IMR-90 (cell line): ENCODE measurements around the gene SYTL1. TPM values are rescaled to one million over a fixed set of nuclear protein-coding genes. Genes with fewer than 3 reads are reported as not detected.

Experiments used
- ATAC-seq: fragments of 200-7000 bp; cut with Tn5 transposase; 2 replicates; pipeline ENCODE4 v1.9.1; 2020; ENCODE audit warnings: low read depth, mild to moderate bottlenecking, moderate library complexity
- BruUV-seq: library from RNA; stranded (reverse); fragments of 400-500 nt; replicated peaks from 2 replicates; lab custom pipeline; 2021; lab: Mats Ljungman, UMichigan
- CTCF ChIA-PET: fragments of 300-600 bp; formaldehyde crosslinking; extraction: SDS; loops from one replicate; lab custom pipeline; 2021; ENCODE audit warnings: antibody characterized with exemption; lab: Yijun Ruan, JAX
- POLR2A ChIA-PET: fragments of 300-600 bp; sonication (Branson Sonifier 250); formaldehyde crosslinking; loops from one replicate; lab custom pipeline; 2022; ENCODE audit warnings: antibody characterized with exemption; ENCODE audit not compliant: unreplicated experiment; lab: Charles Lee
- DNase-seq: peaks from one replicate; pipeline ENCODE4 v3.0.0; 2013
- H2AFZ ChIP-seq: replicated peaks from 2 replicates; pipeline ENCODE3; 2013; ENCODE audit warnings: low read length, mild to moderate bottlenecking; ENCODE audit not compliant: poor library complexity
- H2AK5ac ChIP-seq: 2 replicates; pipeline ENCODE4 v1.6.1; 2013; ENCODE audit warnings: low read depth, low read length, inconsistent platforms
- H2AK9ac ChIP-seq: replicated peaks from 2 replicates; pipeline ENCODE3; 2013; ENCODE audit warnings: mild to moderate bottlenecking, low read depth, low read length, moderate library complexity; ENCODE audit not compliant: poor library complexity
- H2BK120ac ChIP-seq: 2 replicates; pipeline ENCODE4 v1.6.1; 2013; ENCODE audit warnings: low read depth, low read length, inconsistent platforms
- H2BK15ac ChIP-seq: 3 replicates; pipeline ENCODE4 v1.6.1; 2013; ENCODE audit warnings: low read depth, low read length, inconsistent platforms
- H2BK20ac ChIP-seq: 2 replicates; pipeline ENCODE4 v1.6.1; 2013; ENCODE audit warnings: low read depth, mild to moderate bottlenecking, inconsistent platforms, low read length, moderate library complexity
- H2BK5ac ChIP-seq: 2 replicates; pipeline ENCODE4 v1.6.1; 2013; ENCODE audit warnings: mild to moderate bottlenecking, low read depth, low read length, inconsistent platforms; ENCODE audit not compliant: poor library complexity, severe bottlenecking
- H3K14ac ChIP-seq: replicated peaks from 2 replicates; pipeline ENCODE4 v1.6.1; 2013; ENCODE audit warnings: low read depth, low read length, inconsistent platforms
- H3K18ac ChIP-seq: 2 replicates; pipeline ENCODE4 v1.6.1; 2013; ENCODE audit warnings: low read depth, low read length, control low read depth
- H3K23ac ChIP-seq: 2 replicates; pipeline ENCODE4 v1.6.1; 2013; ENCODE audit warnings: low read depth, low read length, inconsistent platforms
- H3K27ac ChIP-seq: 2 replicates; pipeline ENCODE4 v1.5.1; 2013; ENCODE audit warnings: mild to moderate bottlenecking, control low read depth, low read length; ENCODE audit not compliant: insufficient read depth
- H3K27me3 ChIP-seq: 2 replicates; pipeline ENCODE4 v1.6.1; 2013; ENCODE audit warnings: low read length; ENCODE audit not compliant: control insufficient read depth, insufficient read depth
- H3K36me3 ChIP-seq: 2 replicates; pipeline ENCODE4 v1.6.1; 2013; ENCODE audit warnings: low read length, mixed read lengths; ENCODE audit not compliant: control insufficient read depth, insufficient read depth
- H3K4ac ChIP-seq: 2 replicates; pipeline ENCODE4 v1.6.1; 2013; ENCODE audit warnings: low read depth, low read length, inconsistent platforms
- H3K4me1 ChIP-seq: 2 replicates; pipeline ENCODE4 v1.6.1; 2013; ENCODE audit warnings: low read length, mixed read lengths; ENCODE audit not compliant: control insufficient read depth, insufficient read depth
- H3K4me2 ChIP-seq: 2 replicates; pipeline ENCODE4 v1.6.1; 2013; ENCODE audit warnings: low read depth, mild to moderate bottlenecking, control low read depth, low read length, moderate library complexity
- H3K4me3 ChIP-seq: 2 replicates; pipeline ENCODE4 v1.5.1; 2013; ENCODE audit warnings: low read depth, mild to moderate bottlenecking, control low read depth, low read length, moderate library complexity; ENCODE audit not compliant: insufficient read depth
- H3K56ac ChIP-seq: 2 replicates; pipeline ENCODE4 v1.6.1; 2013; ENCODE audit warnings: low read length, inconsistent platforms; ENCODE audit not compliant: insufficient read depth; ENCODE audit errors: extremely low read depth
- H3K79me1 ChIP-seq, 2 experiments: 2 replicates each; pipeline ENCODE4 v1.6.1; 2013; ENCODE audit warnings: low read length in 2 of 2, inconsistent platforms in 1 of 2, low read depth in 1 of 2
- H3K9ac ChIP-seq: 2 replicates; pipeline ENCODE4 v1.6.1; 2013; ENCODE audit warnings: low read depth, low read length, control low read depth
- H3K9me1 ChIP-seq: 2 replicates; pipeline ENCODE4 v1.6.1; 2013; ENCODE audit warnings: low read length, inconsistent platforms; ENCODE audit not compliant: insufficient read depth
- H3K9me3 ChIP-seq: 2 replicates; pipeline ENCODE4 v1.6.1; 2013; ENCODE audit warnings: low read length; ENCODE audit not compliant: control insufficient read depth, insufficient read depth
- H4K20me1 ChIP-seq: 2 replicates; pipeline ENCODE4 v1.6.1; 2013; ENCODE audit warnings: low read length, inconsistent platforms; ENCODE audit not compliant: insufficient read depth
- H4K5ac ChIP-seq: 2 replicates; pipeline ENCODE4 v1.6.1; 2013; ENCODE audit warnings: mild to moderate bottlenecking, low read depth, low read length, control low read depth
- H4K8ac ChIP-seq, 2 experiments: 2 replicates each; pipeline ENCODE4 v1.6.1; 2013; ENCODE audit warnings: low read depth in 2 of 2, low read length in 2 of 2, control low read depth in 1 of 2, inconsistent platforms in 1 of 2
- H4K91ac ChIP-seq: 2 replicates; pipeline ENCODE4 v1.6.1; 2013; ENCODE audit warnings: low read depth, low read length, inconsistent platforms; ENCODE audit not compliant: insufficient read depth
- BHLHE40 ChIP-seq: fragments of 150-350 bp; IDR thresholded peaks from 2 replicates; pipeline ENCODE4 v1.6.1; 2016; ENCODE audit warnings: mild to moderate bottlenecking, low read depth, low read length
- CEBPB ChIP-seq: IDR thresholded peaks from 2 replicates; pipeline ENCODE4 v1.6.1; 2012; ENCODE audit warnings: low read depth, low read length, improper control_type of control experiment
- ELK1 ChIP-seq: fragments of 150-350 bp; IDR thresholded peaks from 2 replicates; pipeline ENCODE4 v1.6.1; 2016; ENCODE audit warnings: low read depth, mild to moderate bottlenecking, low read length, moderate library complexity, borderline replicate concordance
- FOS ChIP-seq: fragments of 150-350 bp; IDR thresholded peaks from 2 replicates; pipeline ENCODE4 v1.6.1; 2016; ENCODE audit warnings: low read depth, low read length
- MAFK ChIP-seq: IDR thresholded peaks from 2 replicates; pipeline ENCODE4 v1.6.1; 2012; ENCODE audit warnings: low read depth, low read length, improper control_type of control experiment
- MXI1 ChIP-seq: IDR thresholded peaks from 2 replicates; pipeline ENCODE4 v1.6.1; 2012; ENCODE audit warnings: low read depth, mild to moderate bottlenecking, low read length, moderate library complexity, borderline replicate concordance
- POLR2A ChIP-seq: IDR thresholded peaks from 2 replicates; pipeline ENCODE4 v1.6.1; 2012; ENCODE audit warnings: mild to moderate bottlenecking, low read depth, low read length
- RAD21 ChIP-seq: IDR thresholded peaks from 2 replicates; pipeline ENCODE4 v1.6.1; 2012; ENCODE audit warnings: low read length, improper control_type of control experiment
- RFX5 ChIP-seq: IDR thresholded peaks from 2 replicates; pipeline ENCODE4 v1.8.0; 2012; ENCODE audit warnings: low read depth, mild to moderate bottlenecking, low read length, moderate library complexity
- SMC3 ChIP-seq: fragments of 150-350 bp; IDR thresholded peaks from 2 replicates; pipeline ENCODE4 v1.6.1; 2016; ENCODE audit warnings: low read depth, mild to moderate bottlenecking, antibody characterized with exemption, low read length, moderate library complexity
- WGBS, 2 experiments: methylation state at CpG; one replicate each; pipeline versions ENCODE4 v1.1.5 to v1.1.7; 2013; ENCODE audit warnings: missing lambda C conversion rate in 2 of 2; ENCODE audit not compliant: insufficient read length in 1 of 2; ENCODE audit errors: extremely low coverage in 2 of 2; 5-methylcytosine and 5-hydroxymethylcytosine counted together
- dilution Hi-C: fragments of 300-500 bp; cut with HindIII; formaldehyde crosslinking; loops from one replicate; pipeline ENCODE4 v1.14.3; 2018; ENCODE audit warnings: low sequenced_read_pairs; ENCODE audit not compliant: unreplicated experiment
- in situ Hi-C: fragments of 300-500 bp; cut with MboI; formaldehyde crosslinking; loops from 3 replicates; pipeline ENCODE4 v1.14.3; 2019; ENCODE audit warnings: low sequenced_read_pairs, inconsistent platforms, mixed read lengths
- intact Hi-C: fragments of 100-400 bp; cut with micrococcal nuclease; formaldehyde crosslinking; loops from 2 replicates; pipeline ENCODE4 v1.10.0; 2022
- polyA plus RNA-seq, 3 experiments: library from polyadenylated mRNA; depleted of rRNA; stranded (reverse); fragments of >200 nt; gene quantifications; 2 replicates each; pipeline ENCODE4 v1.2.3, GENCODE V29; 2012; ENCODE audit warnings: low replicate concordance in 1 of 3
- total RNA-seq: library from RNA; depleted of rRNA; stranded (reverse); fragments of >200 nt; gene quantifications from 2 replicates; pipeline ENCODE4 v1.2.3, GENCODE V29; 2012
- TF ChIP-seq, protein P1 (sequence below): fragments of 150-350 bp; IDR thresholded peaks from 2 replicates; pipeline ENCODE4 v1.6.1; 2017; ENCODE audit warnings: mild to moderate bottlenecking, antibody characterized with exemption, low read length, low read depth

SYTL1 gene
- total and polyA plus RNA-seq, 2 of the 4 experiments (the other 2 are of a cell fraction), result 0.18 to 1.0 TPM

- no TSS peak for BruUV-seq
- ChIA-PET CTCF (no interaction called here), POLR2A (no interaction called here)
- intact Hi-C loops, result no loop called here
- Histone ChIP-seq H4K20me1 (no peaks in the 10 kb centered on the region; the same call in 1 of the 2 replicates), H4K91ac (no peak overlapping the region), H3K4me3 (no peak overlapping the region), H3K18ac (no peak overlapping the region), H3K4ac (no peak overlapping the region), H3K79me1 (no peaks in the 10 kb centered on the region), H3K27me3 (peaks cover 34% of the 10 kb centered on the region), H2BK20ac (no peak overlapping the region), H2BK120ac (no peak overlapping the region), H4K8ac (no peak overlapping the region), H2BK15ac (no peak overlapping the region), H3K9me1 (no peaks in the 10 kb centered on the region), H2AFZ (no peak overlapping the region), H3K14ac (no peak overlapping the region), H3K36me3 (no peaks in the 10 kb centered on the region), H3K56ac (no peak overlapping the region), H3K9ac (no peak overlapping the region), H3K9me3 (no peaks in the 10 kb centered on the region), H3K23ac (no peak overlapping the region), H2AK5ac (no peak overlapping the region), H3K4me2 (no peak overlapping the region), H3K4me1 (no peaks in the 10 kb centered on the region), H4K5ac (no peak overlapping the region), H3K27ac (no peak overlapping the region), H2AK9ac (peak overlapping the region; percentile 70), H2BK5ac (no peak overlapping the region)
- ATAC-seq, result no peak
- dilution Hi-C loops, result no loop called here
- 85% methylated on average over 3 of the region's 11 CpGs; no CpG with 5 or more reads in 1 of the 2 experiments for WGBS, 2 experiments
- no peak for TF ChIP-seq MXI1
- no peak for TF ChIP-seq POLR2A
- TF ChIP-seq MAFK, result no peak
- no peak for TF ChIP-seq CEBPB
- no peak for TF ChIP-seq RAD21
- TF ChIP-seq SMC3, result no peak
- TF ChIP-seq, protein P1, sequence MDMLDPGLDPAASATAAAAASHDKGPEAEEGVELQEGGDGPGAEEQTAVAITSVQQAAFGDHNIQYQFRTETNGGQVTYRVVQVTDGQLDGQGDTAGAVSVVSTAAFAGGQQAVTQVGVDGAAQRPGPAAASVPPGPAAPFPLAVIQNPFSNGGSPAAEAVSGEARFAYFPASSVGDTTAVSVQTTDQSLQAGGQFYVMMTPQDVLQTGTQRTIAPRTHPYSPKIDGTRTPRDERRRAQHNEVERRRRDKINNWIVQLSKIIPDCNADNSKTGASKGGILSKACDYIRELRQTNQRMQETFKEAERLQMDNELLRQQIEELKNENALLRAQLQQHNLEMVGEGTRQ, result no peak
- TF ChIP-seq BHLHE40, result no peak
- no peak for TF ChIP-seq ELK1
- TF ChIP-seq RFX5, result no peak
- no peak for TF ChIP-seq FOS
- no peak for DNase-seq
- in situ Hi-C loops, result no loop called here
These were observed 37.8 kb downstream of the SYTL1 start for GRCh38 chr1:27379564-27380122.
